Type B pancreatic cell (in vitro differentiated cells): ENCODE results near the gene U2AF2. TPM values are rescaled to one million over a fixed set of nuclear protein-coding genes. Genes with fewer than 3 reads are reported as not detected.

Source experiments
- DNase-seq: peaks from one replicate; pipeline ENCODE4 v3.0.0; 2021; ENCODE audit warnings: mixed read lengths; ENCODE audit not compliant: unreplicated experiment; ENCODE audit errors: extremely low spot score
- H3K27ac Mint-ChIP-seq: 2 replicates; pipeline ENCODE4 v1.8.0; 2021; ENCODE audit warnings: mild to moderate bottlenecking, mixed read lengths
- H3K27me3 Mint-ChIP-seq: 2 replicates; pipeline ENCODE4 v1.8.0; 2021; ENCODE audit warnings: mixed read lengths
- H3K36me3 Mint-ChIP-seq: 2 replicates; pipeline ENCODE4 v1.8.0; 2021; ENCODE audit warnings: mixed read lengths
- H3K4me1 Mint-ChIP-seq: one replicate; pipeline ENCODE4 v1.8.0; 2021; ENCODE audit warnings: mixed read lengths; ENCODE audit not compliant: unreplicated experiment
- H3K4me3 Mint-ChIP-seq: 2 replicates; pipeline ENCODE4 v1.8.0; 2021; ENCODE audit warnings: mild to moderate bottlenecking, mixed read lengths
- H3K9me3 Mint-ChIP-seq: 2 replicates; pipeline ENCODE4 v1.8.0; 2021; ENCODE audit warnings: mixed read lengths
- total RNA-seq: library from RNA; stranded (reverse); gene quantifications from 2 replicates; pipeline ENCODE4 v1.2.1, GENCODE V29; 2021; ENCODE audit warnings: low replicate concordance
- TF ChIP-seq, protein P1 (sequence below): fragments of 200-600 bp; sonication (generic); conservative IDR thresholded peaks from 2 replicates; pipeline ENCODE4 v1.5.0; 2021; ENCODE audit warnings: antibody characterized with exemption, mild to moderate bottlenecking

The U2AF2 gene
- total RNA-seq, 1 donor from 2014 or later = 232 TPM

DNA sequence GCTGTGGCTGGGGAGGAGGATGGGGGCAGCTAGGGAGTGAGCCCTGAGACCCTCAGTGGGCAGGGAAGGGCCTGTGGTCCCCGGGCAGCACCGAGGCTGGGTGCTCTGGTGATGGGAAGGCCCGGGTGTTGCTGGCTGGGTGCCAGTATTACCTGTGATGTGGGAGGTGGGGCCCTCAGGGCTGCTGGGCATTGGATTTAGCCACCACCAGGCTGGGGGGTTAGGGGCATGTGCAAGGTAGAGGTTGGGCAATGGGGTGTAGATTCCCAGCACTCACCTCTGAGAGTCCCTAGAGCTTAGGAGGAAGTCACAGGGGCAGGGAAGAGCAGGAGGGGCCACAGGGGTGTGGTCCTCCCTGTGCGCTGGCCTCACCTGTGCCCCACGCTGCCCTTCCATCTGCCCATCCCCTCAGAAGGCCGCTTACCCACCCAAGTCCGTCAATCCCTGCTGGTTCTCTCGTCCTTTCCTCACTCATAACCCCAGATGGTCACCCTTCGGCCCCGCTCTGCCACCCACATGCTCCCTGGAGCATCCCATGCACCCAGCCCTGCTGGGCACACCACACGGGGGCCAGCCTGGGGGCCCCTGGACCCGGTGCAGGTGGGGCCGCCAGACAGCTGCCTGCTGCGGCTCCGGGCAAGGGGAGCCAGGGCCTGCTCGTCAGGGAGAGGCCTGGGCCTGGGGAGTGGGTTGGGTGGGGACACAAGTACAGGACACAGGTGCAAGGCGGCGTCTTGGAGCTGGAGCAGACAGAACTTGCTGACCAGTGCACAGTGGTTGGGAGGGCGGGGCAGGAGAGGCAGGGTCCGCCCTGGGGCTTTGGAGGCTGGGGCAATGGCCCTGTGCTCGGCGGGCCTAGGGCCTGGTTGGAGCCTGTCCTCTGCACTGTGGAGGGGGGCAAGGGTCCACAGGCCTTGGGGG is 32.7 kb downstream of the U2AF2 start:
- Mint-ChIP-seq H3K27me3 (no peaks in the 10 kb centered on the region), H3K4me1 (no peaks in the 10 kb centered on the region), H3K27ac (no peak overlapping the region), H3K4me3 (no peak overlapping the region), H3K36me3 (no peaks in the 10 kb centered on the region), H3K9me3 (no peaks in the 10 kb centered on the region)
- DNase-seq = no peak
- TF ChIP-seq, protein P1, sequence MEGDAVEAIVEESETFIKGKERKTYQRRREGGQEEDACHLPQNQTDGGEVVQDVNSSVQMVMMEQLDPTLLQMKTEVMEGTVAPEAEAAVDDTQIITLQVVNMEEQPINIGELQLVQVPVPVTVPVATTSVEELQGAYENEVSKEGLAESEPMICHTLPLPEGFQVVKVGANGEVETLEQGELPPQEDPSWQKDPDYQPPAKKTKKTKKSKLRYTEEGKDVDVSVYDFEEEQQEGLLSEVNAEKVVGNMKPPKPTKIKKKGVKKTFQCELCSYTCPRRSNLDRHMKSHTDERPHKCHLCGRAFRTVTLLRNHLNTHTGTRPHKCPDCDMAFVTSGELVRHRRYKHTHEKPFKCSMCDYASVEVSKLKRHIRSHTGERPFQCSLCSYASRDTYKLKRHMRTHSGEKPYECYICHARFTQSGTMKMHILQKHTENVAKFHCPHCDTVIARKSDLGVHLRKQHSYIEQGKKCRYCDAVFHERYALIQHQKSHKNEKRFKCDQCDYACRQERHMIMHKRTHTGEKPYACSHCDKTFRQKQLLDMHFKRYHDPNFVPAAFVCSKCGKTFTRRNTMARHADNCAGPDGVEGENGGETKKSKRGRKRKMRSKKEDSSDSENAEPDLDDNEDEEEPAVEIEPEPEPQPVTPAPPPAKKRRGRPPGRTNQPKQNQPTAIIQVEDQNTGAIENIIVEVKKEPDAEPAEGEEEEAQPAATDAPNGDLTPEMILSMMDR = no peak

DNA sequence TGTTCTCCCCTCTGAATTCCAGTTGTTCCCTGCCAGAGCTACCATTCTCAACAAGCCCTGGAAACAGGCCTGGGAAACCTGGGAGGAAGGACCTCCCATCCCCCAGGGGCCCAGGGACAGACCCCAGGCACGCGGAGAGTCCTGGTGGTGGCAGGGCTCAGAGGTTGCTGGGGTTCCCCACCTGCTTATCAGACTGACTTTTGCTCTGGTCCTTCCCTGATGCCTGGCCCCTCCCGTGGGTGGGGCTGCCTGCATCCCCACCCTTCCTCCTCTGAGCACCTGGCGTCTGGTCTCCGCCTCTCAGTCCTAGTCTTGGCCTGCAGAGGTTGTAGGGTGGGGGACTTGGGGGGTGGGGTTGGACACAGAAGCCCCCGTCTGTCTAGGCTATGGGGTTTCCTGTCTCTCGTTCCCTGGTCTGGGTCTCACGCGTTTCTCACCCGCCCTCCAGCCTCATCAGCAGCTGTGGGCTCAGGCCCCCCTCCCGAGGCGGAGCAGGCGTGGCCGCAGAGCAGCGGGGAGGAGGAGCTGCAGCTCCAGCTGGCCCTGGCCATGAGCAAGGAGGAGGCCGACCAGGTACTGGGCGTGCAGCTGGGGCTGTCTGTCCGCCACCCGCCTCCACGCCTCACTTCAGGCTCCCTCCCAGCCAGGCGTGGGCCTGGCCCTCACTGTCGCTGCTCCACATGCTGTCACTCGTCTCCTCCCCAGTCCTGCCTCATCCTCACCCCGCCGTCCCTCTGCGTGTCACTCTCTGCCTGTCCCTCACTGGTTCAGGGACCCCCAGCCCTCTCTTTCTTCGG is 33.8 kb downstream of the U2AF2 start:
- TF ChIP-seq, protein P1 = no peak
- no peaks in the 10 kb centered on the region for H3K27me3 Mint-ChIP-seq
- H3K36me3 Mint-ChIP-seq = no peaks in the 10 kb centered on the region
- H3K9me3 Mint-ChIP-seq = no peaks in the 10 kb centered on the region
- no peaks in the 10 kb centered on the region for H3K4me1 Mint-ChIP-seq
- peak overlapping the region; percentile 51 for H3K27ac Mint-ChIP-seq
- no peak for DNase-seq
- no peak overlapping the region for H3K4me3 Mint-ChIP-seq

DNA sequence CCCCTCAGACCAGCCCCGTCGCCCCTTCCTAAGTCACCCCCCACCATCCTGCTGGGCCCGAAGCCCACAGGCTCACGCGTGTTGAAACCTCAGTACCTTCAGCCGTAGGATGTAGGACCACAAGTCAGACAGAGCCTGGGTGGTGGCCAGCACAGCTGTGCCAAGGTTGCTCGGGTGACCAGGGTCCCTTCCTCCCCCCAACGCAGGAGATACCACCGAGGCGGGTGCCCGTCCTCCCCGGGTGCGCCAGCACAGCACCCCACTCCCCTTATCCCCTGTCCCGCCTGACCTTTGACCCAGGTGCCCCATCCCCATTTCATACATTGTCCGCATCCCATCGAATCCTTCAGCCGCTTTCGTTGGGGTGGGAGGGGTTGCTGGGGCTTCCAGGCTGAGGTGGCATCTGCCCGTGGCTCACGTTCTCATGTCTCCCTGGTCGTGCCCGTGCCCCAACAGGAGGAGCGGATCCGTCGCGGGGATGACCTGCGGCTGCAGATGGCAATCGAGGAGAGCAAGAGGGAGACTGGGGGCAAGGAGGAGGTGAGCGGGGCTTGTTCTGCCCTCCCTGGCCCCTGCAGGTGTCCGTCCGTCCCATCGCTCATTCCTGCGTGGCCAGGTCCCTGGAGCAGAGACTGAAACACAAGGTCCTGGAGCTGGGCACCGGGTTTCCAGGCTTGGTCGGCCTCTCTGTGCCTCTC is 34.7 kb downstream of the U2AF2 start:
- H3K27ac Mint-ChIP-seq = no peak overlapping the region
- no peak for DNase-seq
- TF ChIP-seq, protein P1 = no peak
- no peaks in the 10 kb centered on the region for H3K9me3 Mint-ChIP-seq
- H3K4me3 Mint-ChIP-seq = no peak overlapping the region
- no peaks in the 10 kb centered on the region for H3K36me3 Mint-ChIP-seq
- no peaks in the 10 kb centered on the region for H3K27me3 Mint-ChIP-seq
- H3K4me1 Mint-ChIP-seq = no peaks in the 10 kb centered on the region

DNA sequence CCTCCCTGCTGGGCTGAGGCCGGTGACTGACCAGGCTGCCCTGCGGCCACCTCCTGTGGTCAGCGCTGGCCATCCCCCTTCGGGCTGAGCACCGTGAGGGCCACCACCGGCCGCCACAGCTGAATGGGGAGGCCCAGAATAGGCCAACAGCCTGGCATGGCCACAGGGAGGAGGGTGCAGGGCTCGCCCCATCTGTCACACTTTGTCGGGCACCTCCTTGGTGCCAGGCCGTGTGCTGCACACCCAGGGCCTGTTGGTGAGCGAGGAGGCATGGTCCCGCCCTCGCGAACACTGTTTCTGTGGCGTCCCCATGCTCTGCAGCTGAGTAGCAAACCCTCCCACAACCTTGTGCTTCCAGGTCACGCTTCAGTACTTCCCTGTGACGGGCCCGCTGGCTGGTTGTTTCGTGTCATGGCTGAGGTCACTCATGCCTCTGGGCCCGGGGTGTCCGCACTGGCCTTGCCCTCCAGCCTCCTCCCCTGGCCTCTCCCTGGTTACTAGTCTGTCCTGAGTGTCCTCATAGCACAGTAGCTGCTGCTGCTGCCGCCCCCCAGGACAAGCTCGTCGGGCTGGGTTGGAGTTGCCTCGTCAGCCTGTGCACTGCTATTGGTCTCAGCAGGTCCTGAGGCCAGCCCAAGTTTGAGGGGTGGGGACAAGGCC is 35.4 kb downstream of the U2AF2 start:
- no peak for DNase-seq
- Mint-ChIP-seq H3K27ac (no peak overlapping the region), H3K4me3 (no peak overlapping the region), H3K36me3 (no peaks in the 10 kb centered on the region), H3K4me1 (no peaks in the 10 kb centered on the region), H3K9me3 (no peaks in the 10 kb centered on the region), H3K27me3 (no peaks in the 10 kb centered on the region)
- TF ChIP-seq, protein P1 = no peak
